Stimulated activated CD4-positive, alpha-beta T cell treated with anti-CD3 and anti-CD28 coated beads, Interleukin-12 subunit alpha, Interleukin-12 subunit beta, amount 100 ng/mL, for 24 hours (primary cell): ENCODE results near the gene EFL1.
A peak's percentile ranks its signal among the peaks of the same experiment; 100 is the strongest.
"Not testable (repeated sequence)": the region's sequence is repeated elsewhere in the genome, so short reads cannot be mapped to it uniquely, and the experiment has no call there.

ENCODE experiments used
- DNase-seq, 2 experiments: peaks; one replicate each; pipeline ENCODE4 v3.0.0-alpha.2; 2020; ENCODE audit warnings: low read depth in 2 of 2

The EFL1 gene

DNA sequence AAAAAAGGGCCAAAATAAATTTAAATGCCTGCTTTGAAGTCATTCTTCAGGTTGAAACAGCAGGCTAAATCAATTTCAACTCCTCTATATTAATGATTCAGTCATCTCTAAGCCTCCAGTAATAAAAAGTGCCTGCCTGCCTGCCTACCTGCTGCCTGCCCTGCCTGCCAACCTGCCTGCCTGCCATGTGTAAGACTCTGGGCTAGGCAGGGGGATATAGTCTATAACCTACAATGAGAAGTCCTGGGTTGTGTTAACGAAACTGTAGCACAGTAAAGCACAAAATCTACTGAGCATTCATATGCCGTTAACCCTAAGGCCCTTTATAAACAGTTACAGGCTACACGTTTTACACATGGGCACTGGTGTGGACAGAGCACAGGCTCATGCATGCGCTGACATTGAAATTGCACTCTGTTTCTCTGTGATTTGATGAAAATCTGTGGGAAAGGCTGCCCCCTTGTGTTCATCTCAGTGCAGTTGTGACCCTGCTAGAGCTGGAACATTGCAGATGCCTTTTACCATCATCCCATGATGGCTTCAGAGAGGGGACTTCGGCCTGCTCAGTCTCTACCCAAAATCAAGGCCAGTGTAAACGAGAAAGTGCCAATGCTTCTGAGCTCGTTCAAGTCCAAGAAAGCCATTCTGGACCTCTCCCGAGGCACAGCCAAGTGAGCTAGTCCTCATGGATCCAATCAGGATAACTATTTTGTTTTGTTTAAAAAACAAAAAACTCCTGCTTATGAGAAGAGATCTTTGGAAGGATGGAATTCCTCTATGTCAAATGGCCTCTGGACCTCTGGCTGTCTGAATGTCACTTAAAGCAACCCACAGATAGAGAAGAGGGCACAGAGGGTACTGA lies 64.6 kb downstream of the EFL1 start:
- DNase-seq, result peak in 1 of 2 experiments; percentile 37

DNA sequence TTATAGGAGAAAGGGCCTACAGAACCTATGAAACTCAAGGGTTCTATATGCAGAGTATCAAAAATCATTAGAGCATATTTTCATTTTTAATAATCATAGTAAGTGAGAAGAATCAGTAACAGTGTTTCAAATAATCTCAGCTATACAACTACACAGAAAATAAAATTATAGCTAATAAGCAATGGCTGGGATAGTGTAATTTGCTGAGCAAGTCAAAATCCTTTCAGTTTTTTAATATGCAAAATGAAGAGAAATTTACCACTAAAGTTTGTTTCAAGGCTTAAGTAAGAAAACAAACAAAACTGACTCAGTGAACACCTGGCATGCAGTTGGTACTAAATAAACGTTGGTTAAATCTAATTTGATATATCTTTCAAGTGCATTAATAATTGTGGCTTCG lies 66.2 kb downstream of the EFL1 start:
- no peak for DNase-seq

DNA sequence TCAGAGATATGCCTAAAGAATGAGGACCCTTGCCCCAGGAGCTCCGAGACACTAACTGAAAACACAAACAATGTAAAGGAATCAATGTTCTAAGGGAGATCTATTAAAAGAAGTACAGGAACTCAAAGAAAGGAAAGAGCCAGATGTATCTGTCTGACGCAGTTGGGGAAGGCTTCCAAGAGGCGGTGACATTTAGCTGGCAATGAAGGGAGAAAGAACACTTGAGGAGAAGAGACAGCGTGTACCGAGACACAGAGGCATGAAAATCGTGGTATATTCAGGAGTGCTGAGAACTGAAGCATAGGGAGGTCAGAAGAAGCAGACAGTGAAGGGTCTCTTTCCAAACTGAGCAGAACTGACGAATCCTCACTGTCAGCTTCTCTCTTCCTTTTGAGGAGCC lies 66.7 kb downstream of the EFL1 start:
- DNase-seq, result not testable (repeated sequence)

DNA sequence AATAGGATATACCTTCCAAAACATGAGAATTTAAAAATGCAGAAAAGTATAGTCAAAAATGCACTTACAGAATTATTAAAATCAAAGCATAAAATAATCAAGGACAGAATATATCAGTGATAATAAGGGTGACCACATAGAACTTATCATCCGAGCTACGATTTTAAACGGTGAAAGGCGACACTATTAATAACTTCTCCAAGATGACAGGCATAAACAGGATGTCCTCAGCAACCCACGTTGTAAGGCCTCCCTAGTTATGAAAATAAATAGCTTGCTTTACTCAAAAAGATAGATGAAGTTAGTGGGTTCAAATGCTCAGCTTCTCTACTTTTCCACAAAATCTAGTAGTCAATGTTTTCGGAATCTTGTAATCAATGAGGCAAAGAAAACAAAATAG lies 68.0 kb downstream of the EFL1 start:
- not testable (repeated sequence) for DNase-seq

DNA sequence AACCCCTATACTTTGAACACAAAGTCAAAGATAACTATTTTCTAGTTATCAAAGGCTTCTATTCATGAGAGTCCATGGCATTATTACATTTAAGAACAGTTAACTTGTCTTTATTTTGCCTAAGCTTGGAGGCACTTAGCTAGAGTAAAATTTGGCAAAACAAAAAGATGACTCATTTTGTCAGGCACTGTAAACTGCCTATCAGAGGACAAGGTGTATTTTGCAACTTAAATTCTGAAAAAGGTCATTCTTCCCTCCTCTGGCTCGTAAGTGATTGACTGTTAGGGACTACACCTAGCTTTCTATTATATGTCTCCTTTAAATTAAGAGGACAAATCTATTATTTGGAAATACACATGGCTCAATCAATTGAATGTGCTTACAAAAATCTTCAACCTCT lies 69.1 kb downstream of the EFL1 start:
- DNase-seq, result not testable (repeated sequence)

DNA sequence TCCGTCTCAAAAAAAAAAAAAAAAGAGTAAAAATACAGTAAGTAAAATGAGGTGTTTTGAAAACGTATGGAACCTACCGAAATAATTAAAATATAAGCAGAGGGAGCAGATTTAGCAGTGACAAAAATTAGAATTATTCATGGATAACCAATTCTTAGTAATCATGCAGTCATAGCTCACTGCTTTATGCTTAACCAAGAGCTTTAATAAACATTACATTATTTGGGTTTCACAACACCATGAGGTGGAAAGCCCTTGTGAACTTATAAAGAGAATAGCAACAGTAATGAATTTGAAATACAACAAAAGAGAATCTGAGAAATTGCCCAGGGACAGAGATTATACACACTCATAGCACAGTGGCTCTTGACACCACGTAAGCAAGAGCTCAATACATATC lies 70.1 kb downstream of the EFL1 start:
- DNase-seq, result not testable (repeated sequence)

DNA sequence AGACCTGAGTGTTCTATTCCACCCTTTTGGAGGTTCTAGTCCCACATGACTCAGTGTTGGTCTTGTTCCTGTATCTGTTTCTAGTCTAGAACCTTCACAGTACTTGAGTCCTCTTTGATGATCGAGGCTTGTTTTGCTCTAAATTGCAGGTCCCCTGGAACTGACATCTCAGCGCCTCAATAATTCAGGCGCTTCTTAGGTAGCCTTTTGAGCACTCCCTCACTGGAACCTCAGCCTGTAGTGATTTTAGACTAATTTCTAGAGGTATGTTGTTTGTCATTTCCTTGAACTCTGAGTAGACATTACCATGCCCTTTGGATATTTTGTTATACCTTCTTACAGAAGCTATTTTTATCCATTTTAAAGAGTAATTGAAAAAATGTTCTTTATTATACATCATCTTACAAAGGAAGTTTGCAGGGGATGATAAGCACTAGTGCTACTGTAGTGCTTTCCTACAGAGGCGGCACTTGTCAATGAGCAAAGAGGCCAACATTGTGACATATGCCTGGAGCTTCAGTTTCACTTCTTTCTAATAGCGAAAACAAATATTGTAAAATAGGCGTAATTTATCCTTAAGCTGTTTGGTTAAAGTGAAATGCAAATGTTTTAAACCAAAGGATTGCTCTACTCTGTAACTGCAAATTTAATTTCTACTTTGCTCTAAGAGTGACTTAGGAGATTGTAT lies 75.7 kb downstream of the EFL1 start:
- DNase-seq, result no peak

DNA sequence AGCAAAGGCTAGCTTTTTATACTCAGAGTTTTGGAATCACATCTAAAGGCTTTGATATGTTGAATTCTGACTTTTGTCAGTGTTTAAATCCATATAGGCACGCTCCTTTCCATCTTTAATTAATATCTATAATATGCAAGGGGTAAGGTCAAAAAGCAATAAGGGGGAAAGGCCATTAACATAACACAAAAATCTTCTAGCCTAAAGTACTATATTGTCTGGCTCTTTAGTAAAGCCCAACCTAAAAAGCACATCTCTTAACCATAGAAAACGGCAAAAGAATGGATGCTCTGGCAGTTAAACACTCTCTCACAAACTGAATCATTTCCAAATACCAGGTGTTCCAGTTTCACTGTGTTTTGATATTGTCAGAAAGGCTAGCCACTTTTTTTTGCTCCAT lies 76.4 kb downstream of the EFL1 start:
- no peak for DNase-seq

DNA sequence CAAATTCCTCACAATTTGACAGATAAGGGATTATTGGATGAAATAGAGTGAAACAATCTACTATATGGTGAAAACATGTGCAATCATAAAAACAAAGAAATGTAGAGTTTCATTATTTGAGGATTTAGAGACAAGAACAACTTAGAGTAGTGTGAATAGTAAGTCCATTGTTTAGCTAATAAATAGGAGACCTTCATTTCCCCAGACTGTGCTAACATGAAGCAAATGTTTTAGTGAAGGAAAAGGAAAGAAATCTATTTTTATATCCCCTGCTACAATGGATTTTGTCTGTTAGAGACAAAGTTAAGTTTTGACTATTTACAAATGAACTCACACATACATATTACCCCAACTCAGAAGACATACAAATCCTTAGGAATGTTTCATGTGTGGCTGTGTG lies 77.8 kb downstream of the EFL1 start:
- no peak for DNase-seq

DNA sequence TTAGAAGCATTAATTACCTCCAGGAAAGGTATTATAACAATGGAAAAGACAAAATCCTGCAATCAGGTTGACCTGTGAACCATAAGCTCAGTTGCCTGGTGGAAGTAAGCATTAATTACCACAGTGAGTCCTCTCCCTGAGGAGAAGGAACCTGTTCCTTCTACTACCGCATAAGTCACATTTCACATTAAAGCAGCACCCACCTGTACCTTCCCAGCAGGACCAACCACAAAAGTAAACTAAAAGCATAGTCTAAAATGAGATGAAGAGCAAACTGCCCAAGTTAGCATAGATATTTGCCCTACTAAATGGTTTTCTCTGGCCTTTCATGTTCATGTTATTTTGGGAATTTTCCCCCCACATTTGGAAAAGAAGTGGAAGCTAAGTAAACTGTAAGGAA lies 78.2 kb downstream of the EFL1 start:
- no peak for DNase-seq

DNA sequence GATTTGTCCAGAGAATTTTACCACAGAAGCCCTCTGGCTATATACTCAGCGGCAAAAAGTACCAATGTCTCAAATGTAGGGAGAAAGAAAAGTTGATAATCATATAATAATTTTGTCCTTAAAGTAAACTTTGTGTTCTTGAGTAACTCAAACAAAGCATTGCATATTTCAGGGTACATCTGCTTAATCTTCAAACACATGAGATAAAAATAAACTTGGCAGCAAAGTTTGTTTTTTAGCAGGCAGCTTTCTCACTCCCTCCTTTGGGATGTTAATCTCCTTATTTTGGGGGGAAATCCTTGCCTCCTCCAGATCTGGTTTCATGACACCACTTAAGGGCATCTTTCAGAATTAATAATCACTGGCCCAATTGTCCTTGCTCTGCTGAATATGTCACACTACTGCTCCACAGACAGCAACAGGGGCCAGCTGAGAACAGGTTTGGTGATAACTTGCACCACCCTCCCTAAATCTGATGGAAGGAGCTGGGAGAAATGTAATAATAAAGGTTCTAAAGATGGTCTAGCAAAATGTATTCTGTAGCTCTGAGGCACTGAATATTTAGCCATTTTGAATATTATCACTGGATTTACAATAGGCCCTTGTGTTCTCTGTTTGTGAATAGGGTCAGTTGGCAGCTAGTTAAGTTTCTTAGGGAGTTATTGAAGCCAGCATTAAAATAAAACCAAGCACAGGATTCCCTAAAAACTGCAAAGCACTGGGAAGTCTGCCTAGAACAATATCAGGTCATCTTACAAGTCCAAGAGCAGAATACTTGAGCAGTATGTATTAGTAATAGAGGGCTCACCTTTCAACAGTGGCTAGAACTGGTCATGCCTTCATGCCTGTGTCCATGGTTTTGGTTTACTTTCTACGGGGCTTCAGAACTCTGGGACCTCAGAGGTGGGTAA lies 79.2 kb downstream of the EFL1 start:
- DNase-seq, result no peak

DNA sequence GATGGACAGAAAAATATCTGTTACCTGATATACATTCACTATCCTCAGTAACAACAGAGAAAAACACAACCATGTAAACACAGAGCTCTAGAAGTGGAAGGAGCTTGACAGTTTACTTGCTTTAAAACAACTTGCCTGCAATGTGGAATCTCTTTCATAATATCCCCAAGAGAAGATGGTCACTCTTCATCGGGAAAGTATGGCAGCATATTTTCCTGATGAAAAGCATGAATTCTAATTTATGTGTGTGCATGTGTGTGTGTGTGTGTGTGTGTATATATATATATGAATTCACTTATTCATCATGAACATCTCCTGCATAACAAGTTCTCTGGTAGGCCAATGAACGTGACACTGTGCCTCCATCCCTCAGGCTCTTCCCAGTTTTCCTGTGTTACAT lies 81.2 kb downstream of the EFL1 start:
- no peak for DNase-seq

DNA sequence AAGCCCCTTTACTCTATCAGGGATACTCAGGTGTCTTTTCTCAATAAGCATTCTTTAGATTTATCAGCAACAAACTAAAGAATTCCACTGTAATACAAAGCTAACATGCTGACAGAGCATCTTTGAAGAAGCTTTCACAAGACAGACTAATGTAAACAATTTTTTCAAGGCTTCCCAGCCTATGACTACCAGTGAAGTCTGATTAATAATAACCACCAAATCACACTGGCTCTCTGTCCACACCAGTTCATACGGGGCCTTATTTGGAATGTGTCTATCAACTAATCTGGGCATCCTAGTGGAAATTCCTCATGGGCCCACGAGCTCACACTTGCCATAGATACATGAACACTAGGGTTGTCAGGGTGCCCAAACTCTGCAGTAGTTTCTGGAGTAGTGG lies 84.5 kb downstream of the EFL1 start:
- DNase-seq, result no peak

DNA sequence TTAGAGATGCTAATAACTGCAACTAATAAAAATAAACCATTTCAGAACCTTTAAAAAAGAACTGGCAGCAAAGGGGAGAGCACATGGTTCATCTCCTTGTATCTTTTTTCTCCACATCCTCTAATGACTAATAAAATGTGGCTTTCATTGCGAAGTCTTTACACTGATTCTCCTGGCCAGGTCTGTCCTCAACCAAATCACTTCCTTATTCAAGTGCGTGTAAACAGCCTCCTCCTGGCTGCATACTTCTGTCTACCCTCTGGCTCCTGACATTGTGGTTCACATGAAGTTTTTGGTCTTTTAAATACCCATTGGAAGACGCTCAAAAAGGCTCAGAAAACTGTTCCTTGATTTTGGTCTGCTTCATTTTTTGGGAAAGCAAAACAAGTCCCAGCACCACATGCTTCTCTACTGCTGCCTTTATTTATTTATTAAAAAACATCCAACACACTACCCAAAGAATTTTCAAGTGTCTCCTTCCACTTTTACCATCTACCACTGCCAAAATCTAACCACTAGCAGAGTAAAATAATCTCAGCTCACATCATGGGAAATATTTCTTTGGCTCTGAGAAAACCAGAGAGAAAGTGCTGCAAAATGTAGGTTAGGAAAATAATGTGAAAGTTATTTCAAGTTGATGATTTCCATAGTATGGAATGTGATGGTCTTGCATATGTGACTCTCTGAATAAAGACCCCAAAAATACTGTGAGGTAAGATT lies 85.1 kb downstream of the EFL1 start:
- no peak for DNase-seq

DNA sequence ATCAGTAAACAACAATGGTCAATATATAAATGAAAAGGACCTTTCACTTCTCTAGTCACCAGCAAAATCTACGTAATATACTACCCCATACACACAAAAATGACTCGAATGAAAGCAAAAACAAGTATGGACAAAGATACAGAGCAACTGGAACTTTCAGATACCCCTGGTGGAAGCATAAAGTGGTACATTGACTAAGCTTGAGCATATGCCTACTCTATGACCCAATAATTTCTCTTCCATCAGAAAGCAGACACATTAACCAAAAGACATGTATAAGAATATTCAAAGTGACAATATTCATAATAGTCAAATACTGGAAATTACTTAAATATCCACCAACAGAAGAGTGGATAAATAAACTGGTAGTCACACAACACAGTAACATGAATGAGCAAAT lies 86.0 kb downstream of the EFL1 start:
- no peak for DNase-seq

DNA sequence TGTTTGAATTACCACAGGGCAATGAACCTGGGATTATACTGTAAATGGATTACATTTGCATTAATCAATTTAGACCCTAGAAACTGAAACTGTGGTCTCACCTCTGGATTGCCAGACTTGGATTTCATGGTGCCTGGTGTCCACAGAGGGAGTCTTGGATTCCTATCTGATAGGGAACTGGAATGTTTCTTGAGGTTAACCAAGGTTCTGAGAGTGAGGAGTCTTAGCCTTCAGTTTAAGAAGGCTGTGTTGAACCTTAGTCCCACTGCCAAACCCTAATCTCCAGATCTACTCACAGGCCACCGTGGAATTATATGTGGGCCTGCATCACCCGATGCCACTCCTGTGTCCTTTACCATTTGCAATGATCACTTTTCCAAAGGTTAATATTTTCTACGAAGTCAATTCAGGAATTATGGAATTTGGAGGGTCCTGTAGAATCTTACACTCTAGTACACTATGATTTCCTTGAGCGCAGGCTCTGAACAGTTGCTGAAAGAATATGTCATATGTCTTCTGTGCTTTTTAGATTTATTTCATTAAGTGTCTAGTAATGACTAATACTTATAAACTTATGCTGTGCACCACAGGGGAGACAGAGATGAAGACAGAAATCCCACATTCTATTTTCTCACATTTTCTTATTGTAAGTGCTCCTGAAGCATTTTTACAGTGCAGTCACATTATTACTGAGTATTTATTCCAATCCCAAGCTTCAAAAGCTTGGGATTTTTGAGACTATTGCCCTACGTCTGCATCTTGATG lies 87.9 kb downstream of the EFL1 start:
- DNase-seq, result no peak

DNA sequence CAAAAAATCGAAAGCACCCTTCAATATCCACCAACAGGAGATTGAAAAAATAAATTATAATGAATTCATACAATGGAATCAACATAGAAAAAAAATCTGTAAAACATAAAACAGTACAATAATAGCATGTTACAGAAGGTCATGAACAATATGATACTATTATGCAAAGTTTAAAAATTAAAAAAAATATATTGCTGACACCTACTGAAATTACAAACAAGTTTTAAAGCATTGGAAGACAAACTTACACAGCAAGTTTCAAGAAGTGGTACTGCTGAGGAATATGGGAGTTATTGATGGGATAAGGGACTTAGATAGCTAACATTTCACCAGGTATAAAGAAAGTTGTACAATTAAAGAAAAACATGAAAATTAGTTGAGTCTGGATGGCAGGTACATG lies 89.4 kb downstream of the EFL1 start:
- DNase-seq, result no peak

DNA sequence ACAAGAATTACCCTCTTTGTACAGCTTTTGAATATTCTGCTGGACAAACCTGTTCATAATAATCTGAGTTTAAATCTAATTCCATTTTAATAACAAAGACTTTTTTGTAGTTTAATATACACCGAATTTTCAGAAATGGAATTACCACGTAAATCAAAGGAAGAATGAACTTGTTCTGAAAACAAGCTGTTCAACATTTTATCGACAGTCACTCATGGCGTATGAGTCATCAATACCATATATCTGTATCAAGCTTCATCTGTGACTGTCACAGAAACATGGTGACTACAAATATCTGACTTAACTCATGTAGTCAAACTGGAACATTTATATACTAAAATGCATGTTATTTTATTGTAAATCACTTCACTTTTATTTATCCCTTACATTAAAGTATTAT lies 90.0 kb downstream of the EFL1 start:
- DNase-seq, result no peak

DNA sequence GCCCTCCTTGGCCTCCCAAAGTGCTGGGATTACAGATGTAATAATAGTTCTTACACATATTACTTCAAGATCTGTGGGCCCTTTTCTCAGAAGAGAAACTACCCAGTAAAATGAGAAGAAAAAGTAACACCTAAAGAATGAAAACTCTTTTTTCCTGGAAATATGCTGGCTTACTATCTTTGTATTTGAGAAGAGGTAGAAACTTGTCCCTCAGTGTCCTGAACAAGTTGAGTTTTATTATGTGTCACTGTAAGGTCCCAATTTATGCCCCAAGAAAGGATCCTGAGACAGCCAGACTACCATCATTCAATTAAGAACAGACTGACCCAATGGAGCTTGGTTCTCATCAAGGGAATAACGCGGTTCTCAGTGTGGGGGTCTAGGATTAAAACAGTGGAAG lies 93.8 kb downstream of the EFL1 start:
- DNase-seq, result no peak

DNA sequence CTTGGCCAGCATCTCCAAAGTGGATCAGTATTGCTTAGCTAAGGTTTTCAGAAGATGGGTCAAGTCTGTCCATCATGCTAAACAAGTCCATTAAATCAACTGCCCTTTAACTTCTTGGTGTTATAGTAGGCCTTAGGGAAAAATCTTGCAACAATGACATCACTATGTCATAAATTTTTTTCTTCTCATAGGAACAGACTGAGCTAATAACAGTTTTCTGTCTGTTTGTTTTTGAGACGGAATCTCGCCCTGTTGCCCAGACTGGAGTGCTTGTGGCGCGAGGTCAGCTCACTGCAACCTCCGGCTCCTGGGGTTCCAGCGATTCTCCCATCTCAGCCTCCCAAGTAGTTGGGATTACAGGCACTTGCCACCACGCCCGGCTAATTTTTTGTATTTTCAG lies 94.2 kb downstream of the EFL1 start:
- no peak for DNase-seq

DNA sequence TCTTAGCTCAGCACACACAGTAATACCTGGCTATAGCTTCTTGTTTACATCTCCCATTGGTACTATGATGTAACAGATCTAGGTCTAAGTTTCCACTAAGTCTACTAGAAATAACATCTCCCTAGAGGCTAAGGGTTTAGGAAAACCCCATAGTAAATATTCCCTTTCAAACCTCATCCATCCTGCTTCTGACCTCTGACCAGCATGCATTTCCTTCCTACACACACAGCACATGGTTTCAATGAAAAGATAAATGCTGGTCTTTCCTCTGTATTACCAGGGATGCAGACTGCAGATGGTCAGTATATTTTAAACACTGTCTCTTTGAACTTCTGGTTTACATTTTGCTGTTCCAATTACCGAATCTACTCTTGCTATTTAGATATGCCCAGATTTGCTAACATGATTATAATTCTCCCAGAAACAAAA lies 96.6 kb downstream of the EFL1 start:
- DNase-seq, result no peak
